GM23338 (cell line): ENCODE results near the gene PCDHB2. TPM values are rescaled to one million over a fixed set of nuclear protein-coding genes. Genes with fewer than 3 reads are reported as not detected.
"Not testable (repeated sequence)": the region's sequence is repeated elsewhere in the genome, so short reads cannot be mapped to it uniquely, and the experiment has no call there.

ENCODE experiments used
- ATAC-seq: fragments of 200-7000 bp; cut with Tn5 transposase; 3 replicates; pipeline ENCODE4 v1.9.1; 2020
- DNase-seq: peaks from one replicate; pipeline ENCODE4 v3.0.0-alpha.2; 2015; ENCODE audit warnings: low spot score
- H2AFZ ChIP-seq: fragments of 200-600 bp; sonication (generic); 2 replicates; pipeline ENCODE4 v1.8.0; 2016; ENCODE audit warnings: antibody characterized with exemption, mild to moderate bottlenecking, moderate library complexity
- H3F3A ChIP-seq: fragments of 200-600 bp; sonication (generic); replicated peaks from 2 replicates; pipeline ENCODE4 v1.8.0; 2017; ENCODE audit warnings: antibody characterized with exemption, mixed run types, low read depth
- H3K27ac ChIP-seq: fragments of 200-600 bp; sonication (generic); 2 replicates; pipeline ENCODE4 v1.6.1; 2016; ENCODE audit warnings: low read depth
- H3K27me3 ChIP-seq: fragments of 200-600 bp; sonication (generic); 2 replicates; pipeline ENCODE4 v1.8.0; 2016; ENCODE audit warnings: mild to moderate bottlenecking, mixed run types, moderate library complexity; ENCODE audit not compliant: insufficient read depth
- H3K36me3 ChIP-seq: fragments of 200-600 bp; sonication (generic); 2 replicates; pipeline ENCODE4 v1.8.0; 2016; ENCODE audit warnings: mild to moderate bottlenecking; ENCODE audit not compliant: insufficient read depth
- H3K4me1 ChIP-seq: fragments of 200-600 bp; sonication (generic); 2 replicates; pipeline ENCODE4 v1.8.0; 2016; ENCODE audit warnings: mild to moderate bottlenecking, moderate library complexity; ENCODE audit not compliant: insufficient read depth
- H3K4me2 ChIP-seq: fragments of 200-600 bp; sonication (generic); 2 replicates; pipeline ENCODE4 v1.7.1; 2017; ENCODE audit warnings: mixed run types
- H3K4me3 ChIP-seq: fragments of 200-600 bp; sonication (generic); 2 replicates; pipeline ENCODE4 v1.6.1; 2016; ENCODE audit warnings: mixed run types
- H3K79me2 ChIP-seq: fragments of 200-600 bp; sonication (generic); replicated peaks from 2 replicates; pipeline ENCODE4 v1.8.0; 2017; ENCODE audit warnings: mild to moderate bottlenecking; ENCODE audit not compliant: insufficient read depth
- H3K9me2 ChIP-seq: fragments of 200-600 bp; sonication (generic); 2 replicates; pipeline ENCODE4 v1.8.0; 2017; ENCODE audit not compliant: insufficient read depth
- H4K20me1 ChIP-seq: fragments of 200-600 bp; sonication (generic); replicated peaks from 2 replicates; pipeline ENCODE4 v1.8.0; 2017; ENCODE audit warnings: mild to moderate bottlenecking; ENCODE audit not compliant: insufficient read depth
- H3K27ac Mint-ChIP-seq: 2 replicates; pipeline ENCODE4 v1.8.0; 2020; ENCODE audit warnings: inconsistent platforms, mild to moderate bottlenecking, moderate library complexity, mixed read lengths
- H3K27me3 Mint-ChIP-seq: 3 replicates; pipeline ENCODE4 v1.8.0; 2022; ENCODE audit warnings: low read depth, mild to moderate bottlenecking, moderate library complexity, mixed read lengths, inconsistent platforms; ENCODE audit not compliant: insufficient read depth, poor library complexity
- H3K36me3 Mint-ChIP-seq: 3 replicates; pipeline ENCODE4 v1.8.0; 2021; ENCODE audit warnings: low read depth, mild to moderate bottlenecking, inconsistent platforms, moderate library complexity, mixed read lengths
- H3K4me1 Mint-ChIP-seq: 3 replicates; pipeline ENCODE4 v1.8.0; 2020; ENCODE audit warnings: mild to moderate bottlenecking, inconsistent platforms, mixed read lengths
- H3K4me3 Mint-ChIP-seq: 3 replicates; pipeline ENCODE4 v1.8.0; 2021; ENCODE audit warnings: moderate library complexity, mild to moderate bottlenecking, inconsistent platforms, mixed read lengths
- H3K9me3 Mint-ChIP-seq: 3 replicates; pipeline ENCODE4 v1.8.0; 2020; ENCODE audit warnings: moderate library complexity, mild to moderate bottlenecking, inconsistent platforms, mixed read lengths
- CREB1 ChIP-seq: fragments of 250-450 bp; sonication (Bioruptor Pico); IDR thresholded peaks from 2 replicates; pipeline ENCODE4 v1.5.0; 2020; ENCODE audit warnings: low read depth, mild to moderate bottlenecking, moderate library complexity
- STAT1 ChIP-seq: IDR thresholded peaks from one replicate; pipeline ENCODE4 v1.6.1; 2016; ENCODE audit warnings: antibody characterized with exemption; ENCODE audit not compliant: unreplicated experiment
- polyA plus RNA-seq: library from polyadenylated mRNA; unstranded; fragments of >200 nt; fragmentation: Nextera tagmentation; extraction: Ambion mirVana; gene quantifications from 2 replicates; pipeline ENCODE4 v1.2.1, GENCODE V29; 2016
- total RNA-seq: library from RNA; depleted of rRNA; stranded (reverse); fragments of >200 nt; shearing (Covaris generic); gene quantifications from 2 replicates; pipeline ENCODE4 v1.2.3, GENCODE V29; 2014
- TF ChIP-seq, protein P1 (sequence below): fragments of 250-450 bp; sonication (Bioruptor Pico); IDR thresholded peaks from 2 replicates; pipeline ENCODE4 v1.5.0; 2020; ENCODE audit warnings: mild to moderate bottlenecking, moderate library complexity
- TF ChIP-seq, protein P2 (sequence below), 2 experiments: fragments of 200-600 bp in 1 of 2; sonication (generic) in 1 of 2; conservative IDR thresholded peaks; 2 replicates each; pipeline versions ENCODE4 v1.5.1 to v1.6.1; 2016 to 2017; ENCODE audit warnings: antibody characterized with exemption in 2 of 2, low read depth in 2 of 2, mild to moderate bottlenecking in 2 of 2, moderate library complexity in 1 of 2

PCDHB2 gene
- total and polyA plus RNA-seq, 2 experiments from 2014 or later = 9.3 to 34.2 TPM

DNA sequence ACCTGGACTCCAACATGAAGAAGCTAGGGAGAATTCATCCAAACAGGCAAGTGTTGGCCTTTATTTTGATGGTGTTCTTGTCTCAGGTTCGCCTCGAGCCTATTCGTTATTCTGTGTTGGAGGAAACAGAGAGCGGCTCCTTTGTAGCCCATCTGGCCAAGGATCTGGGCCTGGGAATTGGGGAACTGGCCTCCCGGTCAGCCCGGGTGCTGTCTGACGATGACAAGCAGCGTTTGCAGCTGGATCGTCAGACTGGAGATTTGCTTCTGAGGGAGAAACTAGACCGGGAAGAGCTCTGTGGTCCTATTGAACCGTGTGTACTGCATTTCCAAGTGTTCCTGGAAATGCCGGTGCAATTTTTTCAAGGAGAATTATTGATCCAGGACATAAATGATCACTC is 27.6 kb downstream of the PCDHB2 start (continued):
- TF ChIP-seq, protein P1, sequence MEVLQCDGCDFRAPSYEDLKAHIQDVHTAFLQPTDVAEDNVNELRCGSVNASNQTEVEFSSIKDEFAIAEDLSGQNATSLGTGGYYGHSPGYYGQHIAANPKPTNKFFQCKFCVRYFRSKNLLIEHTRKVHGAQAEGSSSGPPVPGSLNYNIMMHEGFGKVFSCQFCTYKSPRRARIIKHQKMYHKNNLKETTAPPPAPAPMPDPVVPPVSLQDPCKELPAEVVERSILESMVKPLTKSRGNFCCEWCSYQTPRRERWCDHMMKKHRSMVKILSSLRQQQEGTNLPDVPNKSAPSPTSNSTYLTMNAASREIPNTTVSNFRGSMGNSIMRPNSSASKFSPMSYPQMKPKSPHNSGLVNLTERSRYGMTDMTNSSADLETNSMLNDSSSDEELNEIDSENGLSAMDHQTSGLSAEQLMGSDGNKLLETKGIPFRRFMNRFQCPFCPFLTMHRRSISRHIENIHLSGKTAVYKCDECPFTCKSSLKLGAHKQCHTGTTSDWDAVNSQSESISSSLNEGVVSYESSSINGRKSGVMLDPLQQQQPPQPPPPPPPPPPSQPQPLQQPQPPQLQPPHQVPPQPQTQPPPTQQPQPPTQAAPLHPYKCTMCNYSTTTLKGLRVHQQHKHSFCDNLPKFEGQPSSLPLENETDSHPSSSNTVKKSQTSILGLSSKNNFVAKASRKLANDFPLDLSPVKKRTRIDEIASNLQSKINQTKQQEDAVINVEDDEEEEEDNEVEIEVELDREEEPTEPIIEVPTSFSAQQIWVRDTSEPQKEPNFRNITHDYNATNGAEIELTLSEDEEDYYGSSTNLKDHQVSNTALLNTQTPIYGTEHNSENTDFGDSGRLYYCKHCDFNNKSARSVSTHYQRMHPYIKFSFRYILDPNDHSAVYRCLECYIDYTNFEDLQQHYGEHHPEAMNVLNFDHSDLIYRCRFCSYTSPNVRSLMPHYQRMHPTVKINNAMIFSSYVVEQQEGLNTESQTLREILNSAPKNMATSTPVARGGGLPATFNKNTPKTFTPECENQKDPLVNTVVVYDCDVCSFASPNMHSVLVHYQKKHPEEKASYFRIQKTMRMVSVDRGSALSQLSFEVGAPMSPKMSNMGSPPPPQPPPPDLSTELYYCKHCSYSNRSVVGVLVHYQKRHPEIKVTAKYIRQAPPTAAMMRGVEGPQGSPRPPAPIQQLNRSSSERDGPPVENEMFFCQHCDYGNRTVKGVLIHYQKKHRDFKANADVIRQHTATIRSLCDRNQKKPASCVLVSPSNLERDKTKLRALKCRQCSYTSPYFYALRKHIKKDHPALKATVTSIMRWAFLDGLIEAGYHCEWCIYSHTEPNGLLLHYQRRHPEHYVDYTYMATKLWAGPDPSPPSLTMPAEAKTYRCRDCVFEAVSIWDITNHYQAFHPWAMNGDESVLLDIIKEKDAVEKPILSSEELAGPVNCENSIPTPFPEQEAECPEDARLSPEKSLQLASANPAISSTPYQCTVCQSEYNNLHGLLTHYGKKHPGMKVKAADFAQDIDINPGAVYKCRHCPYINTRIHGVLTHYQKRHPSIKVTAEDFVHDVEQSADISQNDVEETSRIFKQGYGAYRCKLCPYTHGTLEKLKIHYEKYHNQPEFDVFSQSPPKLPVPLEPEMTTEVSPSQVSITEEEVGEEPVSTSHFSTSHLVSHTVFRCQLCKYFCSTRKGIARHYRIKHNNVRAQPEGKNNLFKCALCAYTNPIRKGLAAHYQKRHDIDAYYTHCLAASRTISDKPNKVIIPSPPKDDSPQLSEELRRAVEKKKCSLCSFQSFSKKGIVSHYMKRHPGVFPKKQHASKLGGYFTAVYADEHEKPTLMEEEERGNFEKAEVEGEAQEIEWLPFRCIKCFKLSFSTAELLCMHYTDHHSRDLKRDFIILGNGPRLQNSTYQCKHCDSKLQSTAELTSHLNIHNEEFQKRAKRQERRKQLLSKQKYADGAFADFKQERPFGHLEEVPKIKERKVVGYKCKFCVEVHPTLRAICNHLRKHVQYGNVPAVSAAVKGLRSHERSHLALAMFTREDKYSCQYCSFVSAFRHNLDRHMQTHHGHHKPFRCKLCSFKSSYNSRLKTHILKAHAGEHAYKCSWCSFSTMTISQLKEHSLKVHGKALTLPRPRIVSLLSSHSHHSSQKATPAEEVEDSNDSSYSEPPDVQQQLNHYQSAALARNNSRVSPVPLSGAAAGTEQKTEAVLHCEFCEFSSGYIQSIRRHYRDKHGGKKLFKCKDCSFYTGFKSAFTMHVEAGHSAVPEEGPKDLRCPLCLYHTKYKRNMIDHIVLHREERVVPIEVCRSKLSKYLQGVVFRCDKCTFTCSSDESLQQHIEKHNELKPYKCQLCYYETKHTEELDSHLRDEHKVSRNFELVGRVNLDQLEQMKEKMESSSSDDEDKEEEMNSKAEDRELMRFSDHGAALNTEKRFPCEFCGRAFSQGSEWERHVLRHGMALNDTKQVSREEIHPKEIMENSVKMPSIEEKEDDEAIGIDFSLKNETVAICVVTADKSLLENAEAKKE = no peak
- TF ChIP-seq STAT1 = no peak
- TF ChIP-seq CREB1 (CRISPR knock-in tag) = no peak

DNA sequence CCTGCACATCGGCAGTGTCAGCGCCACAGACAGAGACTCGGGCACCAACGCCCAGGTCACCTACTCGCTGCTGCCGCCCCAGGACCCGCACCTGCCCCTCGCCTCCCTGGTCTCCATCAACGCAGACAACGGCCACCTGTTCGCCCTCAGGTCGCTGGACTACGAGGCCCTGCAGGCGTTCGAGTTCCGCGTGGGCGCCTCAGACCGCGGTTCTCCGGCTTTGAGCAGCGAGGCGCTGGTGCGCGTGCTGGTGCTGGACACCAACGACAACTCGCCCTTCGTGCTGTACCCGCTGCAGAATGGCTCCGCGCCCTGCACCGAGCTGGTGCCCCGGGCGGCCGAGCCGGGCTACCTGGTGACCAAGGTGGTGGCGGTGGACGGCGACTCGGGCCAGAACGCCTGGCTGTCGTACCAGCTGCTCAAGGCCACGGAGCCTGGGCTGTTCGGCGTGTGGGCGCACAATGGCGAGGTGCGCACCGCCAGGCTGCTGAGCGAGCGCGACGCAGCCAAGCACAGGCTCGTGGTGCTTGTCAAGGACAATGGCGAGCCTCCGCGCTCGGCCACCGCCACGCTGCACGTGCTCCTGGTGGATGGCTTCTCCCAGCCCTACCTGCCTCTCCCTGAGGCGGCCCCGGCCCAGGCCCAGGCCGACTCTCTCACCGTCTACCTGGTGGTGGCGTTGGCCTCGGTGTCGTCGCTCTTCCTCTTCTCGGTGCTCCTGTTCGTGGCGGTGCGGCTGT is 29.2 kb downstream of the PCDHB2 start:
- H3K36me3 ChIP-seq, H3K27ac Mint-ChIP-seq, DNase-seq, H2AFZ ChIP-seq, H3K4me3 ChIP-seq, H3F3A ChIP-seq, H3K4me1 Mint-ChIP-seq, H3K79me2 ChIP-seq, H3K27ac ChIP-seq, H3K4me1 ChIP-seq, H3K9me3 Mint-ChIP-seq, H3K27me3 ChIP-seq, H3K4me3 Mint-ChIP-seq, ATAC-seq, H3K4me2 ChIP-seq, H4K20me1 ChIP-seq, H3K27me3 Mint-ChIP-seq, H3K9me2 ChIP-seq: not testable (repeated sequence)
- peaks cover 22% of the 10 kb centered on the region for H3K36me3 Mint-ChIP-seq
- TF ChIP-seq, protein P2, sequence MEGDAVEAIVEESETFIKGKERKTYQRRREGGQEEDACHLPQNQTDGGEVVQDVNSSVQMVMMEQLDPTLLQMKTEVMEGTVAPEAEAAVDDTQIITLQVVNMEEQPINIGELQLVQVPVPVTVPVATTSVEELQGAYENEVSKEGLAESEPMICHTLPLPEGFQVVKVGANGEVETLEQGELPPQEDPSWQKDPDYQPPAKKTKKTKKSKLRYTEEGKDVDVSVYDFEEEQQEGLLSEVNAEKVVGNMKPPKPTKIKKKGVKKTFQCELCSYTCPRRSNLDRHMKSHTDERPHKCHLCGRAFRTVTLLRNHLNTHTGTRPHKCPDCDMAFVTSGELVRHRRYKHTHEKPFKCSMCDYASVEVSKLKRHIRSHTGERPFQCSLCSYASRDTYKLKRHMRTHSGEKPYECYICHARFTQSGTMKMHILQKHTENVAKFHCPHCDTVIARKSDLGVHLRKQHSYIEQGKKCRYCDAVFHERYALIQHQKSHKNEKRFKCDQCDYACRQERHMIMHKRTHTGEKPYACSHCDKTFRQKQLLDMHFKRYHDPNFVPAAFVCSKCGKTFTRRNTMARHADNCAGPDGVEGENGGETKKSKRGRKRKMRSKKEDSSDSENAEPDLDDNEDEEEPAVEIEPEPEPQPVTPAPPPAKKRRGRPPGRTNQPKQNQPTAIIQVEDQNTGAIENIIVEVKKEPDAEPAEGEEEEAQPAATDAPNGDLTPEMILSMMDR (conservative IDR thresholded peaks at IDR 0.05; ENCODE audit: low read depth in 2 of 2) = 0 out of 4 replicates have a peak, but pooled peaks of 1 of the 2 experiments have one; percentile 3
